ENCODE results near the gene MSN.
A peak's percentile ranks its signal among the peaks of the same experiment; 100 is the strongest.
"Not testable (repeated sequence)": the region's sequence is repeated elsewhere in the genome, so short reads cannot be mapped to it uniquely, and the experiment has no call there.

The MSN gene

GRCh38 chrX:65637335-65637734, 30.1 kb upstream of the MSN start:
- TF ChIP-seq, protein P1, sequence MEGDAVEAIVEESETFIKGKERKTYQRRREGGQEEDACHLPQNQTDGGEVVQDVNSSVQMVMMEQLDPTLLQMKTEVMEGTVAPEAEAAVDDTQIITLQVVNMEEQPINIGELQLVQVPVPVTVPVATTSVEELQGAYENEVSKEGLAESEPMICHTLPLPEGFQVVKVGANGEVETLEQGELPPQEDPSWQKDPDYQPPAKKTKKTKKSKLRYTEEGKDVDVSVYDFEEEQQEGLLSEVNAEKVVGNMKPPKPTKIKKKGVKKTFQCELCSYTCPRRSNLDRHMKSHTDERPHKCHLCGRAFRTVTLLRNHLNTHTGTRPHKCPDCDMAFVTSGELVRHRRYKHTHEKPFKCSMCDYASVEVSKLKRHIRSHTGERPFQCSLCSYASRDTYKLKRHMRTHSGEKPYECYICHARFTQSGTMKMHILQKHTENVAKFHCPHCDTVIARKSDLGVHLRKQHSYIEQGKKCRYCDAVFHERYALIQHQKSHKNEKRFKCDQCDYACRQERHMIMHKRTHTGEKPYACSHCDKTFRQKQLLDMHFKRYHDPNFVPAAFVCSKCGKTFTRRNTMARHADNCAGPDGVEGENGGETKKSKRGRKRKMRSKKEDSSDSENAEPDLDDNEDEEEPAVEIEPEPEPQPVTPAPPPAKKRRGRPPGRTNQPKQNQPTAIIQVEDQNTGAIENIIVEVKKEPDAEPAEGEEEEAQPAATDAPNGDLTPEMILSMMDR (IDR thresholded peaks at IDR 0.05; ENCODE audit: control insufficient read depth, insufficient read depth, low read depth, low read length, missing control alignments) = no peak

DNA sequence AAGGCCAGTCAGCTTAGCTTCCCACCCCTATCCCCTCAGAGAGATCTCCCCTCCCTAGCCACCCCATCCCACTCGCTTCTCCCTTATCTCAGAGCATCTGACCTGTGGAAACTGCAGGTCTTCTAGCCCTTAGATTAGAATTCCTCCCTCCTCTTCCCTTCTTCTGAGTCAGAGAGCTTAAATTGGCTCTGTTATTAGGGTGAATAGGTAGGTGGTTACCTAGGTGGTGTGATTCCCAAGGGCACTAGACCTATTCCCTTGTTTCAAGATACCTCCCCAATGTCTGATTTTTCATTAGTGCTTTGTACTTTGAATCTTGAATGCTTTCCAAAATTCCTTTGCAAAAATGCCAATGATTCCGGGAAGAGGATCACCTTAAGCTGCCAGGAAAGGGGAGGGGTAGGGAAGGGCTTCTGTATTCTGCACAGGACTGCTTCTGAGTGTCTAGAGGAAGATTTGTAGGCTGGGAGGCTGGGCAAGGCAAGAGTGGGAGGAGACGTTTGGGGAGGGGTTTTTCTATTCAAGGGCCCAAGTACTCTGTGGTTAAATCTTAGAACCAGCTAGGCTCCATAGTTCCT, 24.5 kb upstream of the MSN start:
- H3K4me3 ChIP-seq (ENCODE audit: control insufficient read depth, low read depth, low read length) = no peak overlapping the region
- TF ChIP-seq, protein P1 (IDR thresholded peaks at IDR 0.05; ENCODE audit: control insufficient read depth, insufficient read depth, low read depth, low read length, missing control alignments) = no peak
- DNase-seq (ENCODE audit: low read depth) = no peak

More at GRCh38 chrX:65637335-65637734, 30.1 kb upstream of the MSN start:
- H3K4me3 ChIP-seq (ENCODE audit: control insufficient read depth, low read depth, low read length) = no peak overlapping the region
- DNase-seq (ENCODE audit: low read depth) = no peak

- H3K4me3 ChIP-seq (ENCODE audit: control insufficient read depth, low read depth, low read length) = no peak overlapping the region
- DNase-seq (ENCODE audit: low read depth) = no peak
- TF ChIP-seq, protein P1 (IDR thresholded peaks at IDR 0.05; ENCODE audit: control insufficient read depth, insufficient read depth, low read depth, low read length, missing control alignments) = no peak
Measured at GRCh38 chrX:65643531-65644052, 23.9 kb upstream of the MSN start.

- peak; percentile 46 for DNase-seq (ENCODE audit: low read depth)
- no peak overlapping the region for H3K4me3 ChIP-seq (ENCODE audit: control insufficient read depth, low read depth, low read length)
- TF ChIP-seq, protein P1 (IDR thresholded peaks at IDR 0.05; ENCODE audit: control insufficient read depth, insufficient read depth, low read depth, low read length, missing control alignments) = no peak
Measured at GRCh38 chrX:65644621-65645289, 22.7 kb upstream of the MSN start.

- no peak for DNase-seq (ENCODE audit: low read depth)
- TF ChIP-seq, protein P1 (IDR thresholded peaks at IDR 0.05; ENCODE audit: control insufficient read depth, insufficient read depth, low read depth, low read length, missing control alignments) = no peak
- H3K4me3 ChIP-seq (ENCODE audit: control insufficient read depth, low read depth, low read length) = no peak overlapping the region
Measured at GRCh38 chrX:65647801-65648200, 19.7 kb upstream of the MSN start.

GRCh38 chrX:65652098-65652497, 15.4 kb upstream of the MSN start:
- TF ChIP-seq, protein P1 (IDR thresholded peaks at IDR 0.05; ENCODE audit: control insufficient read depth, insufficient read depth, low read depth, low read length, missing control alignments) = no peak
- DNase-seq (ENCODE audit: low read depth) = no peak
- no peak overlapping the region for H3K4me3 ChIP-seq (ENCODE audit: control insufficient read depth, low read depth, low read length)

DNA sequence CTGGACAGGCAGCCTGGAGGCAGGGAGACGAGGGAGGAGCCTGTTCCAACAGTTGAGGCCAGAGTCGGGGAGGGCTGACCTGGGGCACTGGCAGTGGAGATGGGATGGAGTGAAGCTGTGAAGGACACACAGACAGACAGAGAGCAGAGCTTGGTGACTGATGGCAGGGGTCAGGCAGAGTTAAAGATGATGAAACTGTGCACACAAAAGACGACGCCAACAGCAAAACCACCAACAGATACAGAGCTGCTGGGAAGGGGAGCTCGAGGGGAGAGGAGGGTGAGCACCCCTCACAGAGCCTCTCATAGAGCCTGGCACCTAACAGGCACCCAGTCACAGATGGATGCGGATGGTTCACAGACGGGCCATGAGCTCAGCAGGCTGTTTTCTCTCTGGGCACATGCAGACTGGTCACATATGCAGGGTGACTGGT, 10.4 kb upstream of the MSN start:
- H3K4me3 ChIP-seq (ENCODE audit: control insufficient read depth, low read depth, low read length); DNase-seq (ENCODE audit: low read depth): not testable (repeated sequence)
